Lung (tissue), 12 donors: Measurements from ENCODE around the gene LHPP. TPM values are rescaled to one million over a fixed set of nuclear protein-coding genes. Genes with fewer than 3 reads are reported as not detected.

ENCODE experiments used
- ATAC-seq: fragments of 200-7000 bp; cut with Tn5 transposase; one replicate; pipeline ENCODE4 v1.9.1; 2020; ENCODE audit warnings: moderate number of reproducible peaks; ENCODE audit not compliant: insufficient read depth, low FRiP score
- DNase-seq, 3 donors: peaks; one replicate each; pipeline ENCODE4 v3.0.0-alpha.2; 2013 to 2017
- H3K27ac ChIP-seq, 2 donors: one replicate each; pipeline ENCODE4 v1.5.1; 2013; ENCODE audit warnings: mild to moderate bottlenecking in 2 of 2, moderate library complexity in 2 of 2, control low read depth in 1 of 2, inconsistent platforms in 1 of 2, low read depth in 1 of 2, low read length in 1 of 2
- H3K27me3 ChIP-seq, 3 donors: one replicate each; pipeline ENCODE4 v1.5.1; 2013; ENCODE audit warnings: low read length in 2 of 3; ENCODE audit not compliant: control insufficient read depth in 3 of 3, insufficient read depth in 3 of 3
- H3K36me3 ChIP-seq, 4 donors: one replicate each; pipeline ENCODE4 v1.5.1; 2013; ENCODE audit warnings: low read length in 4 of 4, mild to moderate bottlenecking in 1 of 4, moderate library complexity in 1 of 4; ENCODE audit not compliant: control insufficient read depth in 4 of 4, insufficient read depth in 4 of 4
- H3K4me1 ChIP-seq, 5 donors: one replicate each; pipeline ENCODE4 v1.5.1; 2013; ENCODE audit warnings: low read length in 5 of 5, mild to moderate bottlenecking in 2 of 5, moderate library complexity in 1 of 5; ENCODE audit not compliant: control insufficient read depth in 5 of 5, insufficient read depth in 5 of 5
- H3K4me3 ChIP-seq: one replicate; pipeline ENCODE4 v1.5.1; 2013; ENCODE audit warnings: mild to moderate bottlenecking, control low read depth, moderate library complexity
- H3K9ac ChIP-seq, 2 donors: one replicate each; pipeline ENCODE4 v1.5.1; 2013; ENCODE audit warnings: low read length in 2 of 2, control low read depth in 1 of 2; ENCODE audit not compliant: insufficient read depth in 1 of 2
- H3K9me3 ChIP-seq, 4 donors: one replicate each; pipeline ENCODE4 v1.5.1; 2013; ENCODE audit warnings: low read length in 3 of 4, mild to moderate bottlenecking in 1 of 4, moderate library complexity in 1 of 4; ENCODE audit not compliant: control insufficient read depth in 4 of 4, insufficient read depth in 3 of 4
- CTCF ChIP-seq: IDR thresholded peaks from 2 replicates; pipeline ENCODE4 v1.5.1; 2012; ENCODE audit warnings: mild to moderate bottlenecking; ENCODE audit errors: control extremely low read depth, extremely low read depth
- WGBS, 2 donors: extraction: QIAGEN DNeasy Blood & Tissue Kit; methylation state at CpG; one replicate each; pipeline ENCODE4 v1.1.7; 2013; 5-methylcytosine and 5-hydroxymethylcytosine counted together
- polyA plus RNA-seq, 2 donors: library from polyadenylated mRNA; stranded (reverse); fragments of 200-250 nt; gene quantifications; one replicate each; pipeline ENCODE4 v1.2.1, GENCODE V29; 2013
- total RNA-seq, 2 donors: library from RNA; depleted of rRNA in 1 of 2; stranded (reverse); fragments of >200 nt in 1 of 2; gene quantifications; one replicate each; pipeline ENCODE4 v1.2.1, GENCODE V29; 2014 to 2021
- donor health status: control.
- donor health status: control.
- donor health status: Bipolar disorder and iron deficiency.
- donor health status: healthy.
- donor health status: DM: yes; HTN: yes; CAD: no.

The LHPP gene
- total and polyA plus RNA-seq, 4 donors = 7.1 to 18.6 (median 14.8) TPM

GRCh38 chr10:124451276-124451675 is 10.3 kb upstream of the LHPP start:
- no peak overlapping the region for H3K4me3 ChIP-seq
- H3K36me3 ChIP-seq = no peaks in the 10 kb centered on the region
- no peak overlapping the region for H3K9ac ChIP-seq
- WGBS, 2 donors = 14 to 19% methylated on average over 6 of the region's 6 CpGs
- no peak for TF ChIP-seq CTCF
- DNase-seq = no peak
- peaks cover 32 to 85% (median 71%) of the 10 kb centered on the region in 3 donors for H3K27me3 ChIP-seq
- ATAC-seq = no peak
- no peak overlapping the region for H3K27ac ChIP-seq
- H3K4me1 ChIP-seq = peaks cover 0 to 22% (median 12%) of the 10 kb centered on the region in 5 donors
- H3K9me3 ChIP-seq = no peaks in the 10 kb centered on the region

- no peak for DNase-seq
- Histone ChIP-seq H3K9me3 (no peaks in the 10 kb centered on the region), H3K36me3 (no peaks in the 10 kb centered on the region), H3K27me3 (peaks cover 16 to 66% (median 57%) of the 10 kb centered on the region in 3 donors), H3K4me1 (peaks cover 0 to 12% (median 7%) of the 10 kb centered on the region in 5 donors), H3K27ac (no peak overlapping the region), H3K4me3 (no peak overlapping the region), H3K9ac (no peak overlapping the region)
- no peak for ATAC-seq
- TF ChIP-seq CTCF = no peak
- 21 to 26% methylated on average over 8 of the region's 8 CpGs for WGBS, 2 donors
Observed at GRCh38 chr10:124453960-124454610, 7.5 kb upstream of the LHPP start.

- peaks cover 3 to 55% (median 49%) of the 10 kb centered on the region in 3 donors for H3K27me3 ChIP-seq
Observed at GRCh38 chr10:124455441-124455840, 6.2 kb upstream of the LHPP start.

More at GRCh38 chr10:124455441-124455840, 6.2 kb upstream of the LHPP start:
- DNase-seq = no peak
- TF ChIP-seq CTCF = no peak
- Histone ChIP-seq H3K27ac (no peak overlapping the region), H3K4me3 (no peak overlapping the region), H3K36me3 (no peaks in the 10 kb centered on the region), H3K9me3 (no peaks in the 10 kb centered on the region), H3K9ac (no peak overlapping the region), H3K4me1 (peaks cover 0 to under 1% (median 0%) of the 10 kb centered on the region in 5 donors)
- 71 to 74% methylated on average over 7 of the region's 7 CpGs for WGBS, 2 donors
- ATAC-seq = no peak
